ENCODE results near the gene UBN1. TPM values are rescaled to one million over a fixed set of nuclear protein-coding genes. Genes with fewer than 3 reads are reported as not detected.

Gene UBN1
- polyA plus RNA-seq, 1 donor (not counting 4 experiments of a cell fraction or from before 2014, with no cell fraction given), result 11.5 TPM

- no peak for TF ChIP-seq CTCF (optimal IDR thresholded peaks at IDR 0.05 in 1 of 3, IDR thresholded peaks at IDR 0.05 in 1 of 3, conservative IDR thresholded peaks at IDR 0.05 in 1 of 3; ENCODE audit: extremely low read depth in 1 of 3, insufficient read depth in 2 of 3, low read length in 3 of 3)
- no peak for TF ChIP-seq EZH2 (IDR thresholded peaks at IDR 0.05; ENCODE audit: low read length)
- no peaks in the 10 kb centered on the region for H3K79me2 ChIP-seq (ENCODE audit: control insufficient read depth, insufficient read depth, low read length)
- no peak overlapping the region for H3K9ac ChIP-seq (ENCODE audit: control insufficient read depth, extremely low read depth, insufficient read depth, low read length)
- peaks cover 46 to 53% of the 10 kb centered on the region in 2 experiments for H3K36me3 ChIP-seq (ENCODE audit: control insufficient read depth in 2 of 2, extremely low read depth in 1 of 2, insufficient read depth in 2 of 2, low read length in 2 of 2)
- peaks cover 3% of the 10 kb centered on the region for H3K9me1 ChIP-seq (ENCODE audit: control insufficient read depth, extremely low read depth, insufficient read depth, low read length)
- no peaks in the 10 kb centered on the region for H3K4me1 ChIP-seq (ENCODE audit: control insufficient read depth, extremely low read depth, insufficient read depth, low read length)
- FAIRE-seq (no peak), DNase-seq (ENCODE audit: low read depth, low spot score) (no peak)
- peaks cover 6% of the 10 kb centered on the region for H4K20me1 ChIP-seq (ENCODE audit: control insufficient read depth, extremely low read depth, insufficient read depth, low read length)
- no peaks in the 10 kb centered on the region for H3K9me3 ChIP-seq (ENCODE audit: control insufficient read depth, low read depth, low read length)
- H3K27ac ChIP-seq (ENCODE audit: control insufficient read depth, insufficient read depth, low read length), result no peak overlapping the region
- H3K27me3 ChIP-seq (ENCODE audit: control insufficient read depth, extremely low read depth, insufficient read depth, low read length), result no peaks in the 10 kb centered on the region
- dilution Hi-C loops (cut with MboI; ENCODE audit: extremely low pct_ligation_motif_present, low sequenced_read_pairs), result no loop called here
- no peak overlapping the region for H2AFZ ChIP-seq (ENCODE audit: control insufficient read depth, low read length)
- H3K4me2 ChIP-seq (ENCODE audit: control insufficient read depth, extremely low read depth, insufficient read depth, low read depth, low read length), result no peak overlapping the region
- H3K4me3 ChIP-seq (ENCODE audit: control insufficient read depth in 2 of 3, extremely low read depth in 1 of 3, insufficient read depth in 2 of 3, low read depth in 1 of 3, low read length in 3 of 3), result no peak overlapping the region
Measured at GRCh38 chr16:4882000-4882632, 34.8 kb downstream of the UBN1 start.

GRCh38 chr16:4882633-4883285 is 35.5 kb downstream of the UBN1 start:
- Histone ChIP-seq H3K9me1 (ENCODE audit: control insufficient read depth, extremely low read depth, insufficient read depth, low read length) (peaks cover 3% of the 10 kb centered on the region), H2AFZ (ENCODE audit: control insufficient read depth, low read length) (no peak overlapping the region), H3K4me2 (ENCODE audit: control insufficient read depth, extremely low read depth, insufficient read depth, low read depth, low read length) (no peak overlapping the region), H3K4me1 (ENCODE audit: control insufficient read depth, extremely low read depth, insufficient read depth, low read length) (no peaks in the 10 kb centered on the region), H3K36me3 (ENCODE audit: control insufficient read depth in 2 of 2, extremely low read depth in 1 of 2, insufficient read depth in 2 of 2, low read length in 2 of 2) (peaks cover 46 to 57% of the 10 kb centered on the region in 2 experiments), H3K4me3 (ENCODE audit: control insufficient read depth in 2 of 3, extremely low read depth in 1 of 3, insufficient read depth in 2 of 3, low read depth in 1 of 3, low read length in 3 of 3) (no peak overlapping the region), H3K27ac (ENCODE audit: control insufficient read depth, insufficient read depth, low read length) (no peak overlapping the region), H3K79me2 (ENCODE audit: control insufficient read depth, insufficient read depth, low read length) (no peaks in the 10 kb centered on the region), H3K9ac (ENCODE audit: control insufficient read depth, extremely low read depth, insufficient read depth, low read length) (no peak overlapping the region), H3K27me3 (ENCODE audit: control insufficient read depth, extremely low read depth, insufficient read depth, low read length) (no peaks in the 10 kb centered on the region), H4K20me1 (ENCODE audit: control insufficient read depth, extremely low read depth, insufficient read depth, low read length) (peaks cover 6% of the 10 kb centered on the region), H3K9me3 (ENCODE audit: control insufficient read depth, low read depth, low read length) (no peaks in the 10 kb centered on the region)
- TF ChIP-seq EZH2 (IDR thresholded peaks at IDR 0.05; ENCODE audit: low read length) (no peak), CTCF (optimal IDR thresholded peaks at IDR 0.05 in 1 of 3, IDR thresholded peaks at IDR 0.05 in 1 of 3, conservative IDR thresholded peaks at IDR 0.05 in 1 of 3; ENCODE audit: extremely low read depth in 1 of 3, insufficient read depth in 2 of 3, low read length in 3 of 3) (no peak)
- dilution Hi-C loops (cut with MboI; ENCODE audit: extremely low pct_ligation_motif_present, low sequenced_read_pairs), result no loop called here
- DNase-seq (ENCODE audit: low read depth, low spot score), result no peak
- FAIRE-seq, result no peak
